ENCODE results near the gene STIM2.

The STIM2 gene

GRCh38 chr4:27040356-27040755, 179.7 kb downstream of the STIM2 start:
- DNase-seq (ENCODE audit: low read depth, low spot score) = no peak

- no peak for DNase-seq (ENCODE audit: low read depth, low spot score)
These were observed 181.8 kb downstream of the STIM2 start for GRCh38 chr4:27042411-27042810.

GRCh38 chr4:27043200-27043599, 182.6 kb downstream of the STIM2 start:
- no peak for DNase-seq (ENCODE audit: low read depth, low spot score)

GRCh38 chr4:27046851-27047250, 186.2 kb downstream of the STIM2 start:
- DNase-seq (ENCODE audit: low read depth, low spot score) = no peak

GRCh38 chr4:27048429-27049238, 188.0 kb downstream of the STIM2 start:
- no peak for DNase-seq (ENCODE audit: low read depth, low spot score)

GRCh38 chr4:27049239-27049829, 188.7 kb downstream of the STIM2 start:
- DNase-seq (ENCODE audit: low read depth, low spot score) = no peak

- DNase-seq (ENCODE audit: low read depth, low spot score) = no peak
These were observed 190.1 kb downstream of the STIM2 start for GRCh38 chr4:27050731-27051130.

GRCh38 chr4:27055221-27055760, 194.7 kb downstream of the STIM2 start:
- no peak for DNase-seq (ENCODE audit: low read depth, low spot score)

- no peak for DNase-seq (ENCODE audit: low read depth, low spot score)
These were observed 195.6 kb downstream of the STIM2 start for GRCh38 chr4:27056281-27056680.

- DNase-seq (ENCODE audit: low read depth, low spot score) = no peak
These were observed 196.4 kb downstream of the STIM2 start for GRCh38 chr4:27057053-27057452.

- no peak for DNase-seq (ENCODE audit: low read depth, low spot score)
These were observed 197.0 kb downstream of the STIM2 start for GRCh38 chr4:27057662-27058061.

- no peak for DNase-seq (ENCODE audit: low read depth, low spot score)
These were observed 198.3 kb downstream of the STIM2 start for GRCh38 chr4:27058819-27059406.

GRCh38 chr4:27059446-27059845, 198.8 kb downstream of the STIM2 start:
- DNase-seq (ENCODE audit: low read depth, low spot score) = no peak

- no peak for DNase-seq (ENCODE audit: low read depth, low spot score)
These were observed 201.6 kb downstream of the STIM2 start for GRCh38 chr4:27062256-27062655.

- DNase-seq (ENCODE audit: low read depth, low spot score) = no peak
These were observed 205.9 kb downstream of the STIM2 start for GRCh38 chr4:27066591-27066990.

GRCh38 chr4:27068151-27068867, 207.7 kb downstream of the STIM2 start:
- DNase-seq (ENCODE audit: low read depth, low spot score) = no peak

Measured in iPS DF 19.7 (cell line).